HG02610 (cell line): ENCODE data around the gene PARP1.

Source experiments
- ATAC-seq: cut with Tn5 transposase; IDR thresholded peaks from one replicate; pipeline ENCODE4 v1.9.1; 2021; ENCODE audit warnings: mild to moderate bottlenecking, moderate library complexity; ENCODE audit not compliant: unreplicated experiment

PARP1 gene

GRCh38 chr1:226314055-226314454, 93.8 kb downstream of the PARP1 start:
- no peak for ATAC-seq

DNA sequence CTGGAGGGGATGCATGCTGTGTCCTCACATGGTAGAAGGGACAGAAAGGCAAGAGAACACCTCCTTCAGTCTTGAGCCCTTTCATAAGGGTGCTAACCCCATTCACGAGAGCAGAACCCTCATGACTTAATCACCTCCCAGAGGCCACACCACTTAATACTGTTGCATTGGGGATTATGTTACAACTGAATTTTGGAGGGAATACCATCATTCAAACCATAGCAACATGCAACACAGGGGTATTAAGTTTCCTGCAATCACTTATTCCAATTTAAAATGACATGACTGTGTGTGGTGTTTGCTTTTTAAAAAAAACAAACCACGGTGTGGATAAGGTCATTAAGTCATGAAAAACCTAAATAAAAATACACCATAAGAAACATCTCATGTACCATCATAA, 95.8 kb downstream of the PARP1 start:
- no peak for ATAC-seq

GRCh38 chr1:226311376-226311775, 96.5 kb downstream of the PARP1 start:
- ATAC-seq: no peak
